ENCODE measurements around the gene PSENEN. TPM values are rescaled to one million over a fixed set of nuclear protein-coding genes. Genes with fewer than 3 reads are reported as not detected.
A peak's percentile ranks its signal among the peaks of the same experiment; 100 is the strongest.

PSENEN gene
- total RNA-seq, 2 donors from 2014 or later: 21.2 to 24.9 TPM

- DNase-seq (no peak), ATAC-seq (no peak)
- Mint-ChIP-seq H3K4me3 (peak overlapping the region; percentile 65), H3K4me1 (peaks cover 27% of the 10 kb centered on the region), H3K27ac (no peak overlapping the region), H3K27me3 (no peaks in the 10 kb centered on the region), H3K36me3 (ENCODE audit: low read depth) (peaks cover 3% of the 10 kb centered on the region)
- no peaks in the 10 kb centered on the region for H3K9me3 ChIP-seq (ENCODE audit: control insufficient read depth, low read length, poor library complexity, severe bottlenecking)
Measured at GRCh38 chr19:35754370-35755130, 9.1 kb downstream of the PSENEN start.

GRCh38 chr19:35755131-35755549, 9.7 kb downstream of the PSENEN start:
- H3K9me3 ChIP-seq (ENCODE audit: control insufficient read depth, low read length, poor library complexity, severe bottlenecking): no peaks in the 10 kb centered on the region
- ATAC-seq: no peak
- Mint-ChIP-seq H3K4me1 (peaks cover 27% of the 10 kb centered on the region), H3K27me3 (no peaks in the 10 kb centered on the region), H3K4me3 (peak overlapping the region; percentile 65), H3K27ac (no peak overlapping the region), H3K36me3 (ENCODE audit: low read depth) (peaks cover 3% of the 10 kb centered on the region)
- DNase-seq: no peak

DNA sequence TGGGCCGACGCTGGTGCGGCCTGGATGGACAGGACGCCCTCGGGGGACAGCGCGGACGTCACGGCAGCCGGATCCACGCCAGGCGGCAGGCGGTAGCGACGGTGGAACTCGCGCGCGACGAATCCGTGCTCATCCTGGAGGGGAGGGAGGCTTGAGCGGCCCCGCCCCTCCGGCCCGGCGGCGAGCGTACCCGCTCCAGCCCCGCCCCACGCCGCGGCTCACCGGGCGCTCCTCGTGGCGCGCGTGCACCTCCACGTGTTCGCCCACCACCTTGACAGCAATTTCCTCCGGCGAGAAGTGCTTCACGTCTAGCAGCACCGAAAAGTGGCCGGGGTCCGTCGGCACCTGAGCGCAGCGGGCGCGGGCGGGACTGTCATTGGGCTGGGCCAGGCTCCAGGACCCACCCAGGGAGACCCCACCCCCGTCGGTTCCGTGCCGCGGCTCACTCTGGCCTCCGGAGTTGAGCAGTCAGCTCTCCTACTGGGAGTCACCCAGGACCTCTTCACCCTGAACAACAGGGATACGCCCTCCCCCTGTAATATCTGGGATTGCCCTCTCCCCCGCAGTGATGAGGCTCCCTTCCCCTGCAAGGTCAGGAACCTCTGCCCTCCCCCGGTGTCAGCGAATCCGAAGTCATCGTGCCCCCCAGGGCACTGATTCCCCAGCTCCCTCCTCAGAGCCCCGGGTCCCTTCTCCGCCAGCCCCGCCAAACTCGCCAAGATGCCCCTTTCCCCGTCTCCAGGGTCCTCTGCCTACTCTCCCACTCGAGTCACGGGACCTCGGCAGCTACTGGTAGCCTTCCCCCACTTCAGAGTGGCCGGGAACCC, 10.3 kb downstream of the PSENEN start:
- Mint-ChIP-seq H3K36me3 (ENCODE audit: low read depth) (peaks cover 3% of the 10 kb centered on the region), H3K4me1 (peaks cover 24% of the 10 kb centered on the region), H3K4me3 (peak overlapping the region; percentile 65), H3K27me3 (no peaks in the 10 kb centered on the region), H3K27ac (no peak overlapping the region)
- DNase-seq (peak; percentile 55 to 71 (median 57)), ATAC-seq (peak; percentile 10)
- no peaks in the 10 kb centered on the region for H3K9me3 ChIP-seq (ENCODE audit: control insufficient read depth, low read length, poor library complexity, severe bottlenecking)

DNA sequence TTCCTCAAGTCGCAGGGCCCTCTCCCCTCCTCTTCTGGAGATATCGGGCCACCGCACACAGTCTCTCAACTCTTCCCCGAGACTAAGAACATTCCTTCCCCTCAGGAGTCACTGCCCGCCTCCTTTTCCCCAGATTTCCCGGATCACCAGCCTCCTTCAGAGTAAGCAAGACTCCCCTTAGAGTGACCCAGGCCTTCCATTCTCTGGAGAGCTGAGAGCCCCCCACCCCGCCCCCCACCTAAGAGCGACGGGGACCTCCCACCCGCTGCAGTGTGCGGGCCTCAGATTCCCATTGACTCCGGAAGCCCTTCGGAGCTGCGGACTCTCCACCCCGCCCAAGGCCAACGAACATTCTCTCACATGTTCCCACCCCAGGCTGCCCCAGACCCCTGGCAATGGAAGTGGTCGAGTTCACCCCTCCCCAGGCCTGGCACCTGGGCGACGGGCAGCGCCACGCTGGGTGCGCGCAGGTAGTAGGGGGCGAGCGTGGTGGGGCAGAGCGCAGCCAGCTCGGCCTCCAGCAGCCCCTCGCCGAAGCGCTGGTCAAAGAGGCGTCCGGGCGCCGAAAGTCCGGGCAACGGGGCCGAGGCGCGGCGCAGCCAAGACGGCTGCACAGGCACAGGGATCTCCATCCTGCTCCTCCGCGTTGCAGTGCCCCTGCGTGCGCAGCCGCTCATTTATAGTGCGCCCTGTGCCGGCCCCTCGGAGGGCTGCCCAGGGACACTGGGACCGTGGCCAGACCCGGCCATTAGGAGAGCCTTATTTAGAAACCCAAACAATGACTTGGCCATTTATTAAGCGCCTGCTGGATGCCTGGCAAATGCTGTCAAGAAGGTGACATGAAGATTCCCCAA, 11.2 kb downstream of the PSENEN start, which contains the start of gene HSPB6:
HSPB6 (minus strand) TSS at position 653 of the 854 bp plus-strand sequence; CDS start at position 632, 21 bp downstream.
- H3K36me3 Mint-ChIP-seq (ENCODE audit: low read depth): peaks cover 3% of the 10 kb centered on the region
- peaks cover 24% of the 10 kb centered on the region for H3K4me1 Mint-ChIP-seq
- H3K27me3 Mint-ChIP-seq: no peaks in the 10 kb centered on the region

DNA sequence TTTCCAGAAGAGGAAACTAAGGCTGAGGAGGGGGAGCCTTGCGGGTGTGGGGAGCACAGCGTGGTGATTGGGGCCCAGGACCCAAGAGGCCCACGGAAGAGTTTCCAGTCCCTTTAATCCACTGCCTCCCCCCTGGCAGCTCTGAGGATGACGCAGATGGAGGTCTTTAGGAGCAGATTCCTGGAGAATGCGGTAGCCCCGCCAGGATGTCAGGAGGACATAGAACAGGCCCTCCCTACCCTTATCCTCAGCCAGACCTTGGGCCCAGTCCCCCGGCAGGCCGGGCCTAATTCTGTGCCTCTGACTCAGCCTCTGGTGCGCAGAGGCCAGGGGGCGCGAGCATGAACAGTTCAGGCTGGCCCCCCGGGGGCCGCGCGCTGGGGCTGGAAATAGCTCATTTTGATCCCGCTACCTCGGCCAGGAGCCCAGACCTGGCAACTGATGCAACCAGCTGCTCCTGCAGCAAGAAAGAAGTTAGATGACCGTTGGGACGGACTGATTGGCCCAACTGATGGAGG, 11.8 kb downstream of the PSENEN start:
- H3K9me3 ChIP-seq (ENCODE audit: control insufficient read depth, low read length, poor library complexity, severe bottlenecking): no peaks in the 10 kb centered on the region
- no peaks in the 10 kb centered on the region for H3K27me3 Mint-ChIP-seq
- peak overlapping the region; percentile 93 for H3K27ac Mint-ChIP-seq
- ATAC-seq (no peak), DNase-seq (peak in 1 of 3 donors; percentile 20)
- H3K36me3 Mint-ChIP-seq (ENCODE audit: low read depth): peaks cover 6% of the 10 kb centered on the region
- peak overlapping the region; percentile 99 for H3K4me3 Mint-ChIP-seq
- peaks cover 24% of the 10 kb centered on the region for H3K4me1 Mint-ChIP-seq

More for the DNA sequence above, 11.2 kb downstream of the PSENEN start, which contains the start of gene HSPB6:
- ATAC-seq: no peak
- DNase-seq: no peak
- Mint-ChIP-seq H3K27ac (peak within 1 kb of the TSS; percentile 93), H3K4me3 (peak within 1 kb of the TSS; percentile 99)
- H3K9me3 ChIP-seq (ENCODE audit: control insufficient read depth, low read length, poor library complexity, severe bottlenecking): no peaks in the 10 kb centered on the region

DNA sequence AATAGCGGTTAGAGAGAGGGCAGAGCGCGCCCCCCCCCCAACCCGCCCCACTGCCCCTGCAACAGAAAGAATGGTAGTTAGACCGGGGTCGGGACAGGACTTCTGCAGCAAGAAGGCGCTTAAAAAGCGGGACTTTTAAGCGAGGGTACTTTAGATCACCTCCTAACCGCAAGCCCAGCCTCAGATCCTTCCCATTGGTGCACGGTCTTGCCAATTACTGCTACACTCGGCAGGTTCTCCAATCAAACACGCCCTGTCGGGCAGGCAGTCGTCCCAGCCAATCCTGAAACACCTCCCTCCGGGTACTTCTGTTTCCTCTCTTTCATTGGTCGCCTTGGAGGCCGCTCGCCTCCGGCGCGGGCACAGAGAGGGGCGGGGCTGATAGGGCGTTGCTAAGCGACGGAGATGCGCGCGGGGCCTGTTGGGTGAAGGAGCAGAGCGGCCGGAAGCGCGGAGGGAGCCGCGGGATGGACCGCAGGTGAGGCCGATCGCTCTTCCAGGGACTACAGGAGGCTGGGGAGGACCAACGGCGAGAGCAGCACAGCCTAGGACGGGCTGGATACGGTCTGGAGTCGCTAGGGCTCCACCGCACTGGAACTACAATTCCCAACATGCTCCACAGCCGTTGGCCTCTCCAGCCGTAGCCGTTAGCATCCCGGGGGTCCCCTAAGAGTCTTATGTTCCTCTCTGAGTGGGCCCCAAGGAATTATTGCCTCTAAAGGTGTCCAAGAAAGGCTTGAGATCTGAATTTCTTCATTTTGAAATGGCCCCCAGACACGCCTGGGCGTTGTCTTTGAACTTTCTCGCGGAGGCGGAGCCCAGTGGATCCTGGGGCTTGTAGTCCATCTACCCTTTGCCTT, 12.5 kb downstream of the PSENEN start, which contains the start of gene PROSER3:
PROSER3 (plus strand) TSS at position 428 of the 860 bp plus-strand sequence; CDS start at position 468, 40 bp downstream.
- ATAC-seq (peak; percentile 96), DNase-seq (peak; percentile 91 to 97 (median 97))
- peaks cover 24% of the 10 kb centered on the region for H3K4me1 Mint-ChIP-seq
- peak within 1 kb of the TSS; percentile 99 for H3K4me3 Mint-ChIP-seq
- peak within 1 kb of the TSS; percentile 93 for H3K27ac Mint-ChIP-seq
- no peaks in the 10 kb centered on the region for H3K9me3 ChIP-seq (ENCODE audit: control insufficient read depth, low read length, poor library complexity, severe bottlenecking)
- no peaks in the 10 kb centered on the region for H3K27me3 Mint-ChIP-seq
- H3K36me3 Mint-ChIP-seq (ENCODE audit: low read depth): peaks cover 6% of the 10 kb centered on the region

DNA sequence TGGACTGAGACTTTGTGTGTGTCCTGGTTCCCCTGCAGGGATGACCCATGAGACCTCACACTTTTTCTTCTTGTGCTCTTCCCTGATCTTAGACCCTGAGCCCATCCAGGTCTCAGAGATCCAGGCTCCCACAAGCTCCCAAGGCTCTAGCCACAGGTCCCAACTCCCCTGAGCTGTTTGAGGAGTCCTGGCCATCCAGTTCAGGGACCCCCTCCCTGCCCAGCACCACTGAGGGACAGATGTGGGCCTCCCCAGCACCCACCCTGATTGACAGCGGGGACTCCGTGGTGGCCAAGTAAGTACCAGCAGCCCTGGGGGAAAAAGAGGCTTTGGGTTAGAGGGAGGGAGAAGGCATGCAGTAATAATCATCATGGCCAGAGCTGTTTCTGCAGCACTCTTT, 14.2 kb downstream of the PSENEN start:
- H3K27ac Mint-ChIP-seq: peak overlapping the region; percentile 74
- H3K9me3 ChIP-seq (ENCODE audit: control insufficient read depth, low read length, poor library complexity, severe bottlenecking): no peaks in the 10 kb centered on the region
- ATAC-seq: no peak
- H3K36me3 Mint-ChIP-seq (ENCODE audit: low read depth): peaks cover 6% of the 10 kb centered on the region
- H3K4me3 Mint-ChIP-seq: peak overlapping the region; percentile 57
- DNase-seq: no peak
- H3K27me3 Mint-ChIP-seq: no peaks in the 10 kb centered on the region
- H3K4me1 Mint-ChIP-seq: peaks cover 23% of the 10 kb centered on the region

GRCh38 chr19:35760711-35761349, 15.4 kb downstream of the PSENEN start:
- Mint-ChIP-seq H3K36me3 (ENCODE audit: low read depth) (peaks cover 8% of the 10 kb centered on the region), H3K4me1 (peaks cover 22% of the 10 kb centered on the region), H3K27me3 (no peaks in the 10 kb centered on the region), H3K27ac (peak overlapping the region; percentile 74), H3K4me3 (no peak overlapping the region)
- no peaks in the 10 kb centered on the region for H3K9me3 ChIP-seq (ENCODE audit: control insufficient read depth, low read length, poor library complexity, severe bottlenecking)
- DNase-seq: no peak
- no peak for ATAC-seq

GRCh38 chr19:35764432-35765315, 19.2 kb downstream of the PSENEN start:
- H3K27ac Mint-ChIP-seq: no peak overlapping the region
- H3K4me3 Mint-ChIP-seq: no peak overlapping the region
- H3K9me3 ChIP-seq (ENCODE audit: control insufficient read depth, low read length, poor library complexity, severe bottlenecking): no peaks in the 10 kb centered on the region
- no peaks in the 10 kb centered on the region for H3K27me3 Mint-ChIP-seq
- peaks cover 3% of the 10 kb centered on the region for H3K4me1 Mint-ChIP-seq
- peaks cover 5% of the 10 kb centered on the region for H3K36me3 Mint-ChIP-seq (ENCODE audit: low read depth)
- ATAC-seq: no peak
- DNase-seq: no peak

- peaks cover 5% of the 10 kb centered on the region for H3K36me3 Mint-ChIP-seq (ENCODE audit: low read depth)
- no peak for ATAC-seq
- H3K27me3 Mint-ChIP-seq: no peaks in the 10 kb centered on the region
- no peak overlapping the region for H3K27ac Mint-ChIP-seq
- DNase-seq: no peak
- no peaks in the 10 kb centered on the region for H3K9me3 ChIP-seq (ENCODE audit: control insufficient read depth, low read length, poor library complexity, severe bottlenecking)
- no peak overlapping the region for H3K4me3 Mint-ChIP-seq
- peaks cover 5% of the 10 kb centered on the region for H3K4me1 Mint-ChIP-seq
Measured at GRCh38 chr19:35766571-35767104, 21.2 kb downstream of the PSENEN start.
